B cell (primary cell): ENCODE measurements around the gene IFNLR1. TPM values are rescaled to one million over a fixed set of nuclear protein-coding genes. Genes with fewer than 3 reads are reported as not detected.

Source experiments
- ATAC-seq: fragments of 200-7000 bp; cut with Tn5 transposase; one replicate; pipeline ENCODE4 v1.10.0; 2021; ENCODE audit warnings: low read depth, mild to moderate bottlenecking, moderate number of reproducible peaks, moderate library complexity
- CTCF ChIA-PET: fragments of 350-600 bp; sonication (Branson Sonifier 250); formaldehyde crosslinking; loops from one replicate; lab custom pipeline; 2021; ENCODE audit warnings: antibody characterized with exemption, inconsistent platforms; lab: Charles Lee
- POLR2A ChIA-PET: fragments of 350-600 bp; sonication (Branson Sonifier 250); formaldehyde crosslinking; loops from one replicate; lab custom pipeline; 2021; ENCODE audit warnings: antibody characterized with exemption; lab: Charles Lee
- DNase-seq: peaks from one replicate; pipeline ENCODE4 v3.0.0; 2013
- H2AFZ ChIP-seq: 2 replicates; pipeline ENCODE4 v1.6.1; 2012; ENCODE audit warnings: mild to moderate bottlenecking, low read depth, low read length; ENCODE audit not compliant: insufficient read depth, poor library complexity, severe bottlenecking
- H3K27ac ChIP-seq, 2 donors: 1 replicate in 1 of 2; 2 replicates in 1 of 2; pipeline ENCODE4 v1.5.1; 2012 to 2013; ENCODE audit warnings: low read length in 2 of 2, mild to moderate bottlenecking in 2 of 2, moderate library complexity in 1 of 2
- H3K27me3 ChIP-seq, 4 experiments: fragments of 200-600 bp in 1 of 4; sonication (generic) in 1 of 4; replicated peaks in 1 of 4; 1 replicate in 2 of 4; 2 replicates in 2 of 4; pipeline versions ENCODE4 v1.6.1 to v1.7.0; 2013 to 2016; ENCODE audit warnings: low read length in 3 of 4, mild to moderate bottlenecking in 2 of 4, mixed read lengths in 1 of 4, moderate library complexity in 1 of 4; ENCODE audit not compliant: insufficient read depth in 4 of 4, control insufficient read depth in 3 of 4; ENCODE audit errors: control extremely low read depth in 1 of 4
- H3K36me3 ChIP-seq, 2 experiments: replicated peaks in 1 of 2; 1 replicate in 1 of 2; 2 replicates in 1 of 2; pipeline versions ENCODE4 v1.6.1 to v1.7.1; 2013; ENCODE audit warnings: low read length in 1 of 2; ENCODE audit not compliant: insufficient read depth in 2 of 2, control insufficient read depth in 1 of 2; ENCODE audit errors: control extremely low read depth in 1 of 2, extremely low read depth in 1 of 2
- H3K4me1 ChIP-seq, 2 donors: fragments of 200-600 bp in 1 of 2; sonication (generic) in 1 of 2; 1 replicate in 1 of 2; 2 replicates in 1 of 2; pipeline versions ENCODE4 v1.5.1 to v1.6.1; 2013 to 2017; ENCODE audit warnings: low read length in 2 of 2; ENCODE audit not compliant: control insufficient read depth in 2 of 2, insufficient read depth in 2 of 2
- H3K4me2 ChIP-seq: replicated peaks from 2 replicates; pipeline ENCODE3; 2012; ENCODE audit warnings: mild to moderate bottlenecking, low read depth, low read length; ENCODE audit not compliant: poor library complexity, severe bottlenecking
- H3K4me3 ChIP-seq, 5 experiments: fragments of 200-600 bp in 1 of 5; sonication (generic) in 1 of 5; 1 replicate in 3 of 5; 2 replicates in 2 of 5; pipeline versions ENCODE4 v1.5.1 to v1.7.0; 2011 to 2016; ENCODE audit warnings: low read length in 4 of 5, mild to moderate bottlenecking in 4 of 5, low read depth in 2 of 5, control low read depth in 1 of 5, moderate library complexity in 1 of 5; ENCODE audit not compliant: insufficient read depth in 1 of 5; ENCODE audit errors: control extremely low read depth in 1 of 5, extremely low read depth in 1 of 5
- H3K79me2 ChIP-seq: fragments of 200-600 bp; sonication (generic); one replicate; pipeline ENCODE4 v1.6.0; 2016; ENCODE audit warnings: low read length; ENCODE audit not compliant: control insufficient read depth, insufficient read depth
- H3K9ac ChIP-seq: fragments of 200-600 bp; sonication (generic); 2 replicates; pipeline ENCODE4 v1.6.1; 2017; ENCODE audit warnings: mild to moderate bottlenecking, low read length, moderate library complexity
- H3K9me3 ChIP-seq, 3 donors: one replicate each; pipeline versions ENCODE4 v1.6.1 to v1.7.1; 2013; ENCODE audit warnings: low read length in 2 of 3; ENCODE audit not compliant: control insufficient read depth in 2 of 3, insufficient read depth in 1 of 3; ENCODE audit errors: control extremely low read depth in 1 of 3
- H4K20me1 ChIP-seq: 2 replicates; pipeline ENCODE4 v1.6.0; 2012; ENCODE audit warnings: mild to moderate bottlenecking, low read length; ENCODE audit not compliant: insufficient read depth, control insufficient read depth, poor library complexity, severe bottlenecking
- H3K27ac Mint-ChIP-seq: one replicate; pipeline ENCODE4 v1.8.0; 2021; ENCODE audit warnings: mixed read lengths
- H3K27me3 Mint-ChIP-seq: one replicate; pipeline ENCODE4 v1.8.0; 2021; ENCODE audit warnings: mixed read lengths
- H3K4me1 Mint-ChIP-seq: one replicate; pipeline ENCODE4 v1.8.0; 2021; ENCODE audit warnings: mixed read lengths
- H3K4me3 Mint-ChIP-seq: one replicate; pipeline ENCODE4 v1.8.0; 2021; ENCODE audit warnings: mixed read lengths
- H3K9me3 Mint-ChIP-seq: one replicate; pipeline ENCODE4 v1.8.0; 2022; ENCODE audit warnings: mixed read lengths; ENCODE audit not compliant: insufficient read depth
- EZH2 ChIP-seq: IDR thresholded peaks from 2 replicates; pipeline ENCODE4 v1.6.1; 2012; ENCODE audit warnings: borderline replicate concordance, low read depth, mild to moderate bottlenecking, moderate library complexity, low read length; ENCODE audit not compliant: insufficient read depth, poor library complexity, severe bottlenecking
- WGBS: methylation state at CpG from one replicate; pipeline ENCODE4 v1.1.5; 2013; ENCODE audit warnings: missing lambda C conversion rate; ENCODE audit not compliant: insufficient coverage; 5-methylcytosine and 5-hydroxymethylcytosine counted together
- intact Hi-C: fragments of 100-400 bp; cut with micrococcal nuclease; formaldehyde crosslinking; loops from one replicate; pipeline ENCODE4 v1.10.0; 2022
- polyA plus RNA-seq: library from polyadenylated mRNA; depleted of rRNA; stranded (reverse); fragments of >200 nt; gene quantifications from 2 replicates; pipeline ENCODE4 v1.2.3, GENCODE V29; 2012
- total RNA-seq, 2 donors: library from RNA; stranded (reverse); fragments of 120-200 nt in 1 of 2; gene quantifications; 1 replicate in 1 of 2; 2 replicates in 1 of 2; pipeline versions ENCODE4 v1.2.3 to v1.2.4, GENCODE V29; 2013 to 2022
- TF ChIP-seq, protein P1 (sequence below): fragments of 200-600 bp; IDR thresholded peaks from one replicate; pipeline ENCODE4 v1.8.0; 2022; ENCODE audit warnings: antibody characterized with exemption, mild to moderate bottlenecking

The IFNLR1 gene
- total and polyA plus RNA-seq, 2 donors (not counting 1 experiment from before 2014, with no cell fraction given): 14.7 to 39.7 TPM

DNA sequence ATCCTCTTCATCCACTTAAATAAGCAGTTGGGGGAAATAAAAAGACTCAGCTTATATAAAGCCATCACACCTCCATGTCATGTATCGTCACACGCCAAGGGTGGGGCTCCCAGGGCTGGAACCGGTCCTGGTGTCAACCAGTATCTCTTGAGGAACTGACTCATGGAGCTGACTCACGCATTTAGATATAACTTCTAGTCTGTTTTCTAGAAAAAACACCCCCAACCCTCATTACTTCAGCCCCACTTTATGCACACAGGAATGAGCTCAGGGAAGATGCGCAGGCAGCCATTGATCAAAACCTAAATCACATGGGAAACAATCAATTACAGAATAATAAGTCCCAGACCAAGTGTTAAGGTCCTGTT is 37.2 kb downstream of the IFNLR1 start:
- Histone ChIP-seq H2AFZ (peak overlapping the region; percentile 69), H3K27ac (no peak overlapping the region), H3K9ac (no peak overlapping the region), H3K79me2 (no peaks in the 10 kb centered on the region), H4K20me1 (no peaks in the 10 kb centered on the region), H3K4me2 (peak overlapping the region; percentile 80), H3K4me1 (peaks cover 13 to 16% of the 10 kb centered on the region in 2 donors), H3K27me3 (peaks cover 0 to 7% (median 2%) of the 10 kb centered on the region in 4 experiments), H3K9me3 (no peaks in the 10 kb centered on the region), H3K36me3 (no peaks in the 10 kb centered on the region), H3K4me3 (no peak overlapping the region)
- intact Hi-C loops: loop anchor here (1.0 to 2.0 kb wide), 5 partner anchors 41 to 485 kb away; no protein-coding TSS in a partner anchor
- Mint-ChIP-seq H3K4me1 (peaks cover 21% of the 10 kb centered on the region), H3K27ac (no peak overlapping the region), H3K9me3 (no peaks in the 10 kb centered on the region), H3K4me3 (peak overlapping the region; percentile 82), H3K27me3 (peaks cover 3% of the 10 kb centered on the region)
- ChIA-PET CTCF (interaction anchor here (0.6 to 10.5 kb wide), 61 partner anchors 8 to 856 kb away, joined by 3 to 387 read pairs (median 4); partner anchors contain the start of genes IFNLR1, NIPAL3 and RCAN3), POLR2A (interaction anchor here (0.6 to 1.4 kb wide), 7 partner anchors 37 to 379 kb away, joined by 3 to 17 read pairs (median 6); partner anchors contain the start of gene IFNLR1)
- ATAC-seq (no peak), DNase-seq (no peak)
- TF ChIP-seq, protein P1, sequence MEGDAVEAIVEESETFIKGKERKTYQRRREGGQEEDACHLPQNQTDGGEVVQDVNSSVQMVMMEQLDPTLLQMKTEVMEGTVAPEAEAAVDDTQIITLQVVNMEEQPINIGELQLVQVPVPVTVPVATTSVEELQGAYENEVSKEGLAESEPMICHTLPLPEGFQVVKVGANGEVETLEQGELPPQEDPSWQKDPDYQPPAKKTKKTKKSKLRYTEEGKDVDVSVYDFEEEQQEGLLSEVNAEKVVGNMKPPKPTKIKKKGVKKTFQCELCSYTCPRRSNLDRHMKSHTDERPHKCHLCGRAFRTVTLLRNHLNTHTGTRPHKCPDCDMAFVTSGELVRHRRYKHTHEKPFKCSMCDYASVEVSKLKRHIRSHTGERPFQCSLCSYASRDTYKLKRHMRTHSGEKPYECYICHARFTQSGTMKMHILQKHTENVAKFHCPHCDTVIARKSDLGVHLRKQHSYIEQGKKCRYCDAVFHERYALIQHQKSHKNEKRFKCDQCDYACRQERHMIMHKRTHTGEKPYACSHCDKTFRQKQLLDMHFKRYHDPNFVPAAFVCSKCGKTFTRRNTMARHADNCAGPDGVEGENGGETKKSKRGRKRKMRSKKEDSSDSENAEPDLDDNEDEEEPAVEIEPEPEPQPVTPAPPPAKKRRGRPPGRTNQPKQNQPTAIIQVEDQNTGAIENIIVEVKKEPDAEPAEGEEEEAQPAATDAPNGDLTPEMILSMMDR: no peak
- TF ChIP-seq EZH2: no peak
- WGBS: 72% methylated on average over 5 of the region's 5 CpGs

DNA sequence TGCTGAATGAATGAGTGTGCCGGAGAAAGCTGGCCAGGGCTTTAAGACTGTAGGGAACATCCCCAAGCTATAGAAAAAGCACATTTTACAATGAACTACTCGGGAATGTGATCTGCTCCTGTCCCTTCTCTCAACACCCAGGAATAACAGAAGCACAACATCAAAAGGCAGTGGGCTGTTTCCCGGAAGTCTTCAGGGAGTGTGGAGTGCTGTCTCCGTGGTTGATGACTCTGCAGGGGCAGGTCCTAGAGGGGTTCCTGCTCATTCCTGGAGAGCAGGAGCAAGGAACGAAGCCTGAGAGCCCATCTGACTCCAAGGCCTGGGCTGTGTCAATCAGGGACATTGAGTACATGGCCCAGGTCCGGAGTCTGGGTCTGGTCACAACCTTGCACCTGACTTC is 39.3 kb downstream of the IFNLR1 start:
- H3K27me3 Mint-ChIP-seq: peaks cover 7% of the 10 kb centered on the region
- CTCF ChIA-PET: interaction anchor here (0.6 to 10.5 kb wide), 7 partner anchors 8 to 270 kb away, joined by 3 to 387 read pairs (median 3); partner anchors contain the start of gene IFNLR1
- WGBS: 64% methylated on average over 3 of the region's 6 CpGs

More for the DNA sequence above, 39.3 kb downstream of the IFNLR1 start:
- H3K9me3 ChIP-seq: no peaks in the 10 kb centered on the region
- H3K9ac ChIP-seq: no peak overlapping the region
- no peak overlapping the region for H2AFZ ChIP-seq
- DNase-seq (no peak), ATAC-seq (no peak)
- no peak overlapping the region for H3K4me3 Mint-ChIP-seq
- H3K4me1 ChIP-seq: peaks cover 13 to 16% of the 10 kb centered on the region in 2 donors
- POLR2A ChIA-PET: no interaction called here
- H3K27ac Mint-ChIP-seq: no peak overlapping the region
- intact Hi-C loops: no loop called here
- H3K36me3 ChIP-seq: no peaks in the 10 kb centered on the region
- no peak for TF ChIP-seq EZH2
- TF ChIP-seq, protein P1: no peak
- no peak overlapping the region for H3K4me3 ChIP-seq
- H3K79me2 ChIP-seq: no peaks in the 10 kb centered on the region
- peaks cover 0 to 7% (median 2%) of the 10 kb centered on the region in 4 experiments for H3K27me3 ChIP-seq
- H4K20me1 ChIP-seq: no peaks in the 10 kb centered on the region
- H3K9me3 Mint-ChIP-seq: no peaks in the 10 kb centered on the region
- no peak overlapping the region for H3K27ac ChIP-seq
- H3K4me1 Mint-ChIP-seq: peaks cover 21% of the 10 kb centered on the region
- no peak overlapping the region for H3K4me2 ChIP-seq
